NB4 (cell line): Measurements from ENCODE around the gene EXO1.

ENCODE experiments used
- CTCF ChIP-seq: IDR thresholded peaks from one replicate; pipeline ENCODE4 v1.5.1; 2012; ENCODE audit warnings: low read depth, low read length
- MAX ChIP-seq: IDR thresholded peaks from 2 replicates; pipeline ENCODE4 v1.6.1; 2011; ENCODE audit warnings: low read depth, low read length
- POLR2A ChIP-seq: IDR thresholded peaks from 2 replicates; pipeline ENCODE4 v1.6.1; 2011; ENCODE audit warnings: mild to moderate bottlenecking; ENCODE audit not compliant: insufficient read length; ENCODE audit errors: extremely low read depth

- TF ChIP-seq POLR2A (no peak), CTCF (no peak), MAX (no peak)
These were observed 34.2 kb upstream of the EXO1 start for GRCh38 chr1:241813768-241814320.
